ENCODE results near the gene ST6GAL1.

The ST6GAL1 gene

GRCh38 chr3:186969607-186970006, 39.3 kb downstream of the ST6GAL1 start:
- TF ChIP-seq GATA2 (IDR thresholded peaks at IDR 0.05; ENCODE audit: low read depth, low read length), result no peak
- TF ChIP-seq GATA3 (IDR thresholded peaks at IDR 0.05; ENCODE audit: low read depth, low read length), result no peak

GRCh38 chr3:186971578-186971977, 41.3 kb downstream of the ST6GAL1 start:
- TF ChIP-seq GATA3 (IDR thresholded peaks at IDR 0.05; ENCODE audit: low read depth, low read length) (no peak), GATA2 (IDR thresholded peaks at IDR 0.05; ENCODE audit: low read depth, low read length) (no peak)

- TF ChIP-seq GATA2 (IDR thresholded peaks at IDR 0.05; ENCODE audit: low read depth, low read length) (no peak), GATA3 (IDR thresholded peaks at IDR 0.05; ENCODE audit: low read depth, low read length) (no peak)
Observed at GRCh38 chr3:186973702-186974101, 43.4 kb downstream of the ST6GAL1 start.

GRCh38 chr3:186974824-186975313, 44.5 kb downstream of the ST6GAL1 start:
- TF ChIP-seq GATA3 (IDR thresholded peaks at IDR 0.05; ENCODE audit: low read depth, low read length), result no peak
- TF ChIP-seq GATA2 (IDR thresholded peaks at IDR 0.05; ENCODE audit: low read depth, low read length), result no peak

GRCh38 chr3:186975726-186976125, 45.4 kb downstream of the ST6GAL1 start:
- TF ChIP-seq GATA2 (IDR thresholded peaks at IDR 0.05; ENCODE audit: low read depth, low read length), result no peak
- TF ChIP-seq GATA3 (IDR thresholded peaks at IDR 0.05; ENCODE audit: low read depth, low read length), result no peak

DNA sequence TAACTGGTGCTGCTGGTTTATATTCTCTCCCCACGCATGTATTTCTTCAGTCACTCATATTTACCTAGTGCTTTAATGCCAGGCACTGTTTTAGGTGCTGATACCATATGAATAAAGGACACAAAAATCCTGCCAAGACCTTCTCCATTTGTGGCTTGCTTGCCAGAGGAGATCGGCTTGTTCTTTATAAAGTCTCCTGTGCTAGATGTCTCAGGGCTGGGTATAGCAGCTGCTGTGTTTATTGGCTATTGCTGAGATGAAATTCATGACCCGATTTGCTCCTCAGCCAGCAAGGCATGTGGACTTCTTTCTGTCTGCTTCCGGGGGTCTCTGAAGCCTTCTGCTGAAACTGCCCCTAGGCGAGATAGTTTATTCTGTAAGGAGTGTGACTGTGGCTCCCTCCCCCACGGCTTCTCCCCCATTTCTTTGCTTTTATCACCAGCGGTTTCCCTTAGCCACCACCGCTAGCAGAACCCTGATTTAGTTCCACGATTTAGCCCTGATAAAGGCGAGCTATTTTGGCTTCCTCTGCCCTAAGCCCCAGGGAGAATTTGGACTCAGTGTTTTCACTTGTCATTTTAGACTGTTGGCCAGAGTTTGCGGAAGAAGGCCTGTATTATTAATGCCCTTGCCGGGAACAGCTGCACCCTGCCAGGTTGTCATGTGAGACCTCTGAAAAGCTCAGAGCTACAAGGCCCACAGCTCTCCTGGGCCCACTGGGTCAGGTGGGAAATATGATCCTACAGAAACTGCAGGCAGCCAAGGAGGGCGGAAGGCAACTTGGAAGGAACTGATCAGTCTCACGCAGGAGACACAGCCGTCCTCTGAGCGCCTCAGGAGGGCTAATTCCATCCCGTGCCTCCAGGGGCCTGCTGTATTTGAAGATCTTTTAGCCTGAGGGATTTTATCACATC, 46.8 kb downstream of the ST6GAL1 start:
- TF ChIP-seq GATA2 (IDR thresholded peaks at IDR 0.05; ENCODE audit: low read depth, low read length) (no peak), GATA3 (IDR thresholded peaks at IDR 0.05; ENCODE audit: low read depth, low read length) (no peak)

DNA sequence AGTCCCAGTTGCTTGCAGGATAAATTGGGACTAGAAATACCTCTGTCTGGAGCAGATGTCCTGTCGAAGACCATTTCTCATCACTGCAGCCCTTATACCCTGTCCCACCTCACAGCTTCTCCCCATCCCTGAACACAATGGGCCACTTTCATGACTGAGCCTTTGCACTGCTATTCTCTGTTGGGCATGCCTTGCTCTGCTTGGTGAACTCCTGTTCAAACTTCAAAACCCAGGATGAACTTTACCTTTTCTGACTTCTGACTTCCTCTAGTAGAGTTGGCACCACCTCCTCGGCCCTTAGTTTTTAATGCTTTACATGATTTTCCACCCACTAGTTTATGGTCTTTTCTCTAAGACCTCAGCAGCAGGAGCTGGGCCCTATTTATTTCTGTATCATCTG, 48.4 kb downstream of the ST6GAL1 start:
- no peak for TF ChIP-seq GATA3 (IDR thresholded peaks at IDR 0.05; ENCODE audit: low read depth, low read length)
- no peak for TF ChIP-seq GATA2 (IDR thresholded peaks at IDR 0.05; ENCODE audit: low read depth, low read length)

GRCh38 chr3:186979852-186980251, 49.5 kb downstream of the ST6GAL1 start:
- TF ChIP-seq GATA2 (IDR thresholded peaks at IDR 0.05; ENCODE audit: low read depth, low read length) (no peak), GATA3 (IDR thresholded peaks at IDR 0.05; ENCODE audit: low read depth, low read length) (no peak)

DNA sequence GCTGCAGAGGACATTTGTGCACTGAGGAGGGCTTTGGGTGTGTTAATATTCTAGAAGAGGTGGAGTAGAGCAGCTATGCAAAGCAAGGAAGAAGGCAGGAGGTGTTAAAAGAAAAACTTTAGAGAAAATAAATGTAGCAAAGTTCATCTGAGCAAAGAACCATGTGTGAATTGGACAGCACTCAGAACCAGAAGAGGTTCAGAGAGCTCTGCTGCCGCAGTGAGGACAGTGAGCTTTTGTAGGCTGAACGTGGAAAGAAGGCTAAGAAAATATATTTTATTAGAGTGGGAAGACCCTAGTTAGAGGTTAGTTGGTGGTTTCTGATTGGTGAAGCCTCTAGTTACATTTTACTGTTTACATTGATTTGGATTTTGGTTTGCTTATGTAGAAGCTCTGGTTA, 50.7 kb downstream of the ST6GAL1 start:
- TF ChIP-seq GATA2 (IDR thresholded peaks at IDR 0.05; ENCODE audit: low read depth, low read length) (no peak), GATA3 (IDR thresholded peaks at IDR 0.05; ENCODE audit: low read depth, low read length) (no peak)

- no peak for TF ChIP-seq GATA2 (IDR thresholded peaks at IDR 0.05; ENCODE audit: low read depth, low read length)
Observed at GRCh38 chr3:186983659-186984058, 53.3 kb downstream of the ST6GAL1 start.

DNA sequence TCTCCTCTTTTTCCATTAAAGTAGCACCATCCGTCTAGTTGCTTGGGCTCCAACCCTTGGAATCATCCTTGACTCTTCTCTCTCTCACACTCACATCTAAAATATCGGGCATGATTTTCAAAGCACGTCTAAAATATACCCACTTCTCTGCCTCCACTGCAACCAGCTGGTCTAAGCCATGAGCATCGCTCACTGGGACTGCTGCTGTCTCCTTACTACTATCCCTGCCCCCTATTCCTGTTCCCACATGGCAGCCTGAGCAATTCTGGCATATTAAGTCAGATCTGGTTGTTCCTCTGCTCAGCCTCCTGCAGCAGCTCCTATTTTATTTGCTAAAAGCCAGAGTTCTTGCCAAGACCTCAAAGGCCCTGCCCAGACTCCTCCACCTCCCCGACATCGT, 53.7 kb downstream of the ST6GAL1 start:
- no peak for TF ChIP-seq GATA3 (IDR thresholded peaks at IDR 0.05; ENCODE audit: low read depth, low read length)
- TF ChIP-seq GATA2 (IDR thresholded peaks at IDR 0.05; ENCODE audit: low read depth, low read length), result no peak

- TF ChIP-seq GATA2 (IDR thresholded peaks at IDR 0.05; ENCODE audit: low read depth, low read length) (no peak), GATA3 (IDR thresholded peaks at IDR 0.05; ENCODE audit: low read depth, low read length) (no peak)
Observed at GRCh38 chr3:186985661-186986364, 55.5 kb downstream of the ST6GAL1 start.

- no peak for TF ChIP-seq GATA3 (IDR thresholded peaks at IDR 0.05; ENCODE audit: low read depth, low read length)
- TF ChIP-seq GATA2 (IDR thresholded peaks at IDR 0.05; ENCODE audit: low read depth, low read length), result no peak
Observed at GRCh38 chr3:186986406-186986805, 56.1 kb downstream of the ST6GAL1 start.

GRCh38 chr3:186986816-186987215, 56.5 kb downstream of the ST6GAL1 start:
- no peak for TF ChIP-seq GATA3 (IDR thresholded peaks at IDR 0.05; ENCODE audit: low read depth, low read length)
- no peak for TF ChIP-seq GATA2 (IDR thresholded peaks at IDR 0.05; ENCODE audit: low read depth, low read length)

- TF ChIP-seq GATA3 (IDR thresholded peaks at IDR 0.05; ENCODE audit: low read depth, low read length) (no peak), GATA2 (IDR thresholded peaks at IDR 0.05; ENCODE audit: low read depth, low read length) (no peak)
Observed at GRCh38 chr3:186988806-186989205, 58.5 kb downstream of the ST6GAL1 start.
